GM21529 (cell line): ENCODE data around the gene EMC1.
"Not testable (repeated sequence)": the region's sequence is repeated elsewhere in the genome, so short reads cannot be mapped to it uniquely, and the experiment has no call there.

Source experiments
- ATAC-seq: cut with Tn5 transposase; IDR thresholded peaks from one replicate; pipeline ENCODE4 v1.9.1; 2021; ENCODE audit not compliant: unreplicated experiment

The EMC1 gene

DNA sequence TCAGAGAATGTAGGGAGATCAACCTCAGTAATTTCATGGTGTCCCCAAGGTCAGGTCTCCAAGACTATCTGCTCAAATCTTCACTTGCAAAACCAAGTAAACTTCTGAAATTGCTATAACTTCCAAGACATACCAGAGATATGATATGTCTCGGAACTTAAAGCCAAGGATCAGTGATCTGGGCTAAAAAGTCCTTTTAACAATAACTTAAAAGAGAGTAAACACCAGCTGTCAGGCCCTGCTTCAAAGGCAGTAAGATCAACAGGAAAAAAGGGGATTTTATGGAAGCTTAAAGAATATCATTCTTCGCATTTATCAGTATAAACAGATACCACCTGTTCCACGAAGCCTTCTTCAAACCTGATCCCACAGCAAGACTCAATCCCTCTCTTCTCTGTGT, 55.0 kb downstream of the EMC1 start:
- no peak for ATAC-seq

DNA sequence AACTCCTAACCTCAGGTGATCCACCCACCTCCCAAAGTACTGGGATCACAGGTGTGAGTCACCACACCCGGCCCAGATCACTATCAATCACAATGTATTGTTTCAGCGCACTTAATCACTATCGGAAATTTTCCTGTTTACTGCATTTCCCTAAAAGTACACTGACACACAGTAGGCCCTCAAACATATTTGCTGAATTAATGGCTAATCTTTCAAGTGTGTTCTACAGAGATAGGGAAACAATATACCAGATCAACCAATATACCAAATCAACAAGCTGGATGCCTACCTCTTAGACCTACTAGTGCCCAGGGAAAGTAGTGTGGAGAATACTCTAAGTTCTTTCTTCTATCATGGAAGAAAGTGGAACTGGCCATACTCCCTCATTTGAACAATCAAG, 58.3 kb downstream of the EMC1 start:
- ATAC-seq: no peak

DNA sequence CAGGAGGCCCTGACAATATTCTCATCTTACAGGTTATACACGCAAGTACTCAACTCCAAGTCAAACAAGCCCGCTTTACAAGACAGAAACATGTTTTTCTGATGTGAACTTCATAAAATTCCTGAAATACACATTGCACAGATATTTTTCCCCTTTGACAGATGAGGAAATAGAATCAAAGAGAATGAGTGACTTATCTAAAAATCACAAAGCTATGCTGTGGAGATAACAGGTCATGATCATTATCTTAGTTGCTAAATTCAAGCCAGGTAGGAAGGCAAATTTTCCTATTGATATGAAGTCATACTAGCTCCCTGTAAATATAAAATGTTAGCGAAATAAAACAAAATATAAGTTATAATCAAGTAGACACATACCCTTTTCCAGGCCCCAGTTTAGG, 59.5 kb downstream of the EMC1 start:
- no peak for ATAC-seq

DNA sequence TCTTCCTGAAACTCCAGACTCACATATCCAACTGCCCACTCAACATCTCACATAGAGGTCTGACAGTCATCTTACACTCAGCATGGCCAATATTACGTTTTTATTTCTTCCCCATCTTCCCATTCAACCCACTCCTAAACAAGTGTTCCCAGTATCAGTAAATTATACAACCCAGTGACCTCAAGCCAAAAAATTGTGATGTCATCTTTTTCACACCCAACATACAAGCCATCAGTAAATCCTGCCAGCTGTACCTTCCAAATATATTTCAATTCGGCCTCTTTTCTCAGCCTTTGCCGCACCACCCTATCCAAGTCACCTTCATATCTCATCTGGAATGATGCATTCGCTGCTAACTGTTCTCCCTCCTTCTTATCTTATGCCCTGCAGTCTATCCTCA, 60.9 kb downstream of the EMC1 start:
- no peak for ATAC-seq

DNA sequence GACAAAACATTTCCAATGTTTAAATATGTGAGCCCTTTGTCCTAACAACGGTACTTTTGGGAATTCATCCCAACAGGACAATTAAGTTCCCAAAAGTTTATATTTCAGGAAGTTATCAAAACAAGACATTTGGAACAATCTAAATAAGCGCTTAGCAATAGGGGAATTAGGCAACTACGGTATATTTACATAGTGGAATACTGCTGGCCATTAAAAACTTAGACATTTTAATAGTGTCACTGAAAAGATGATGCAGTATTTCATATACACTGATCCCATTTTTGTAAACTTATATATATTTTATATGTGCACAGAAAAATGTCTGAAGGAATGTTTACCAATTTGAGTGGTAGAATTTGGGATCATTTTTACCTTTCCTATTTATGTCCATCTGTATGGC, 62.1 kb downstream of the EMC1 start:
- no peak for ATAC-seq

DNA sequence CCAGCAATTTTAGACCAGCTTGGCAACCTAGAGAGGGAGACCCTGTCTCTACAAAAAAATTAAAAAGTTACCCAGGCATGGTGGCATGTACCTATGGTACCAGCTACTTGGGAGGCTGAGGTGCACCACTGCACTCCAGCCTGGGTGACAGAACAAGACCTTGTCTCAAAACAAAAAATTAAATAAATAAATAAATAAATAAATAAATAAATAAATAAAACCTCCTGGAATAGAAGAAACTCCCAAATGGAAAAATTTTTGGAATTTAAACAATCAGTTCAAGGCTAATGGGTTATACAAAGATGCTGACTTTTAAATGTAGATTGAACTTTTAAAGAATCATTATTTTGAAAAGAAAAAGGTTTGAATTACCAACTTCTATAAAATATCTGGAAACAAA, 63.5 kb downstream of the EMC1 start:
- ATAC-seq: no peak

DNA sequence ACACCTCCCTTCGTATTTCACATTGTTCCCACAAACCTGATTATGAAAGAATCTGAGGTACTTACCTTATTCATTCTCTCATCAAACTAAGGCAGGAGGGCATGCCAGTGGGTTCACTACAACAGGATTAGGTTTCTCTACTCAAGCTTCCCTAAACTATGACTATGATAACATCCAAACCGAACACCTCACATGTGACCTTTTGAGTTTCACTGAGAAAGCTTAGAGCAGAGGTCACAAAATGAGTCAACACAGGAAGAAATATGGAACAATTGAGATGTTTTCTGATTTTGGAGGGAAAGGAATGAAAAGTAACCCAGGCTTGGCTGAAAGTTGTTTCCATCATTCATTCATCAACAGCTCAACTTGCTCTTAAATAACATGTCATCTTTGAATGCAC, 65.3 kb downstream of the EMC1 start:
- no peak for ATAC-seq

DNA sequence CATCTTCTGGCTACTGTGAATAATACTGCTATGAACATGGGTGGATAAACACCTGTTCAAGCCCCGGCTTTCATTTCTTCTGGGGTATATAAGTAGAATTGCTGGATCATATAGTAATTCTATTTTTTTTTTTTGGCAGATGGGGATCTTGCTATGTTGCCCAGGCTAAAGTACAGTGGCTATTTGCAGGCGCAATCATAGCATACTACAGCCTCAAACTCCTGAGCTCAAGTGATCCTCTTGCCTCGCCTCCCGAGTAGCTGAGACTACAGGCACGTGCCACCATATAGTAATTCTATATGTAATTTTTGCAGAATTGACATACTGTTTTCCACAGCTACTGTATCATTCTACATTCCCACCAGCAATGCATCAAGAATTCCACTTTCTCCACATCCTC, 69.1 kb downstream of the EMC1 start:
- ATAC-seq: no peak

DNA sequence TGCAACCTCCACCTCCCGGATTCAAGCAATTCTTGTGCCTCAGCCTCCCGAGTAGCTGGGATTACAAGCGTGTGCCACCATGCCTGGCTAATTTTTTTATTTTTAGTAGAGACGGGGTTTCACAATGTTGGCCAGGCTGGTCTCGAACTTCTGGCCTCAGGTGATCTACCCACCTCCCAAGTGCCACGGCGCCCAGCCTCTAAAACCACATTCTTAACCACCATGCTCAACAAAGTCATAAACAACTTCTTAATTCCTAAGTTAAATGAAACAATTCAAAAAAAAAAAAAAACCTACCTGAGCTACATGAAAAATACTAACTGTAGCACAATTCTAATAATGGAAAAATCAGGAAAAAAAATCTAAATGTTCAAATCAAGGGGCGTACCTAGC, 71.1 kb downstream of the EMC1 start:
- not testable (repeated sequence) for ATAC-seq

DNA sequence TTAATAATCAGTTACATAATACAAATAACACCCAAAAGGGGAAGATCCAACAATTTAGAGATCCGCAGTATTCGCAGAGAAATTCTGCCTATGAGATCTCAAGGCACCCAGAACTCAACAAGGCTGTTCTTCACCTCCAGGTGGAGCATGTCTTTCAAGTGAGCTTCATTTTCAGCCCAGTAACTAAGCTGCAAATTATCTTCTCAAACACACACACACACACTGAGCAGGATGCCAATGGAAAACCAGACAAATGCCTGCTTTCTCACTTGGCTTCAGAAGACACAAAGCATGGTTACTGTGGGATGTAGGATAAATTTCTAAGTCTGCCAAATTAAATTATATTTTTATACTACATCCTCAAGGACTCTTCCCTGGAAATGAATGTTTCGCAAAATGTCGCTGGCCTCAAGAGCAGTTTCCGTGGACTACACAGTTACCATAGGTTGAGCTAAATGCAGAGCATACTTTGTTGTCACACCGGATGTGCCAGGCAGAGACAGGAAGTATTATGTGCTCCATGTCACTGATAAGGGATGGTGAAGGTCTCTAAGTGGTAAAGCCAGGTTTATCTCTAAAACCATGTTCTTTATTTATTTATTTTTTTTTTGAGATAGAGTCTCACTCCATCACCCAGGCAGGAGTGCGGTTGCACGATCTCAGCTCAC, 71.6 kb downstream of the EMC1 start:
- ATAC-seq: no peak

DNA sequence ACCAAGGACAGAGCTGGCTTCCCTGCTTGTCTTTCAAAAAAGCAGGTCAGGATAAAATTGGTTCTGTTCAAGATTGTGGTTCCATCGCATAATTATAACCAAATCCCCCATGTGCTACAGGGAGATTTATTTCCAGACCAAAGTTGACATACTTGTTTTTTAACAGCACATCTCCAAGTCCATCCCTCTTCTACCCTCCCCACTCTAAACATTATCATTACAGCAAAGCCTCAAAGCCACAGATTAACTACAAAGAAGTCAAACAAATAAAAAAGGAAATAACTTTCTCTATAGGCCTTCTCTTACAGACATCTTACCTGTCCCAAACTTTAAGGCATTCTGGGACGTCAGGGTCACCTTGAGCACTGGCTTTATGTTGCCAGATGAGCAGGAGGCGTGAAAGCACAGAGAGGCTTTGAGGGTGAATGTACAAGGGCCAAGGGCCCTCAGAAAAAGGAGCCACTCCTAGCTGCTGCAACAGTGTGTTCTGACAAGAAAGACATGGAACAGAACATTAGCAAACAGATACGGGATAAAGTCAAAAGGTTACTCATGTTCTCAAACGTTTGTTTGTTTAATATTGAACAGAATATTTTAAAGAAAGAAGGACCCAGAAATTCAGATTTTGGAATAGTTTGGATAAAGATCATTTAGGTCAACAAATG, 72.5 kb downstream of the EMC1 start:
- ATAC-seq: no peak

DNA sequence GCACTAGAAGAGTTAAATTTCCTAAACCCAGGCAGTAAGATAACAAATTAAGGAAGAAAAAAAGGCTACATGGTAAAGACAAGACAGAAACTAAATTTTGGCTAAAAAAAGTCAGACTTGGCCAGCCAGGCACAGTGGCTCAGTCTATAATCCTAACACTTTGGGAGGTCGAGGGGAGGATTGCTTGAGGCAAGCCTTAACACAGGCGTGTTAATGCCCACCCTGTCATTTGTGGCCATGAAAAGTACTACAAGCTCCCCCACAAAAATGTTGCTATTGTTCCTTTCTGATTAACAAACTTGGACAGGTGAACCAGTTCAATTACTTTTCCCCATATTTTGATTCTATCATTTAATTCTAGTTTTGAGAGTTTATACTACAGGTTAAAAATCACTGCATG, 73.5 kb downstream of the EMC1 start:
- no peak for ATAC-seq

DNA sequence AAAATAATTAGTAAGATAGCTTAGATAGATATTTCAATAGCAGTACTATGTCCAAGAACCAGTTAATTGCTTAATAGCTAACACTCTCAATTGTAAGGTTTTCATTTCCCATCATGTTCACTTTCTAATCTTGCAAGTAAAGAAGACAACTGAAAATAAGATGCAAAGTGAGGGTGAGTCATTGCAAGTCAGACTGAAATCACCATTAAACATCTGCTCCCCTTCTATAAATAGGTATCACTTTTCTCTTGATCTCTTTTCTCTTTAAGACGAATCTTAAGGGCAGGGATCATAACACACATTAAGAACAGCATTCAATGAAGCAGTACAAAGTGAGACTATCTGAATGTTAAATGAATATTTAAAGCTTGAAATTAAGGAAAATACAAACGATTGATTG, 81.7 kb downstream of the EMC1 start:
- peak; percentile 76 for ATAC-seq

DNA sequence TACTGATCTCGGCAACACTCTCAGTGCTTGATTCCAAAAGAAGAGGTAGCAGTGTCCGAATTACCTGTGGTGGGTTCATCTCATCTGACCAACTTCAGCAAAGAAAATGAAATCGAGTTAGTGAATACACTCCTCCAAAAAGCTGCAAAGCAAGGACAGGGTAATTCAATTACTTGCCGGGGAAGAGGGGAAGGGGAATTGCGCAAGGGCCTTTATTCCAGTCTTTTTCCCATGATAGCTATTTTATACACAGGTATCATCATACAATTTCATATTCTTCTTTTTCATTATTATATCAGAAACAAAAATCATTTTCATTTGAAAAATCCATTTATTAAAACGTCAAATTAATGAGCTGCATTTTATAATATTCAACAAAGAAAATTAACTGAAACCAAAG, 84.2 kb downstream of the EMC1 start:
- no peak for ATAC-seq

DNA sequence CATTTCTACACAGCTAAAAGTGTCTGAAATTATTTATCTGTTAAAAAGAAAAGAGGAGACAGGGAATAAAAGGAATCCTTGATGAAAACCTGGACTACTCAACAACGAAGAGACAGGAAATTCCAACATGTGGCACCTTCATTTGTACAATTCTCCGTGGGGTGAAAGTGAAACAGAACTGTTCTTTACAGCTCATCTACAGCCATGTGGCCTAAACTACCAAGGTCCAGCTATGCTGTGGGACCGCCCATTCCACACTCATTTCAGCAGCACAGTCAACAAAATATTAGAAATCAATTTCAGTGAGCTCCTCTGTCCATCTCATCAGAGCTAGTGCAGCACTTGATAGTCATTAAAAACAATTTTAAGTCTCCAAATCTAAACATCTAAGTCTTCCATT, 85.3 kb downstream of the EMC1 start:
- no peak for ATAC-seq
